ENCODE measurements around the gene SYT7. TPM values are rescaled to one million over a fixed set of nuclear protein-coding genes. Genes with fewer than 3 reads are reported as not detected.

Gene SYT7, protein sequence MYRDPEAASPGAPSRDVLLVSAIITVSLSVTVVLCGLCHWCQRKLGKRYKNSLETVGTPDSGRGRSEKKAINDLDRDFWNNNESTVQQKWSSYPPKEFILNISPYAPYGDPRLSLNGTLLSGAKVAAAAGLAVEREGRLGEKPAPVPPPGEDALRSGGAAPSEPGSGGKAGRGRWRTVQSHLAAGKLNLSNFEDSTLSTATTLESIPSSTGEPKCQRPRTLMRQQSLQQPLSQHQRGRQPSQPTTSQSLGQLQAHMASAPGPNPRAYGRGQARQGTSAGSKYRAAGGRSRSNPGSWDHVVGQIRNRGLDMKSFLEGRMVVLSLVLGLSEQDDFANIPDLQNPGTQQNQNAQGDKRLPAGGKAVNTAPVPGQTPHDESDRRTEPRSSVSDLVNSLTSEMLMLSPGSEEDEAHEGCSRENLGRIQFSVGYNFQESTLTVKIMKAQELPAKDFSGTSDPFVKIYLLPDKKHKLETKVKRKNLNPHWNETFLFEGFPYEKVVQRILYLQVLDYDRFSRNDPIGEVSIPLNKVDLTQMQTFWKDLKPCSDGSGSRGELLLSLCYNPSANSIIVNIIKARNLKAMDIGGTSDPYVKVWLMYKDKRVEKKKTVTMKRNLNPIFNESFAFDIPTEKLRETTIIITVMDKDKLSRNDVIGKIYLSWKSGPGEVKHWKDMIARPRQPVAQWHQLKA
- 3.4 and 4.3 TPM in 2 replicates for total RNA-seq

DNA sequence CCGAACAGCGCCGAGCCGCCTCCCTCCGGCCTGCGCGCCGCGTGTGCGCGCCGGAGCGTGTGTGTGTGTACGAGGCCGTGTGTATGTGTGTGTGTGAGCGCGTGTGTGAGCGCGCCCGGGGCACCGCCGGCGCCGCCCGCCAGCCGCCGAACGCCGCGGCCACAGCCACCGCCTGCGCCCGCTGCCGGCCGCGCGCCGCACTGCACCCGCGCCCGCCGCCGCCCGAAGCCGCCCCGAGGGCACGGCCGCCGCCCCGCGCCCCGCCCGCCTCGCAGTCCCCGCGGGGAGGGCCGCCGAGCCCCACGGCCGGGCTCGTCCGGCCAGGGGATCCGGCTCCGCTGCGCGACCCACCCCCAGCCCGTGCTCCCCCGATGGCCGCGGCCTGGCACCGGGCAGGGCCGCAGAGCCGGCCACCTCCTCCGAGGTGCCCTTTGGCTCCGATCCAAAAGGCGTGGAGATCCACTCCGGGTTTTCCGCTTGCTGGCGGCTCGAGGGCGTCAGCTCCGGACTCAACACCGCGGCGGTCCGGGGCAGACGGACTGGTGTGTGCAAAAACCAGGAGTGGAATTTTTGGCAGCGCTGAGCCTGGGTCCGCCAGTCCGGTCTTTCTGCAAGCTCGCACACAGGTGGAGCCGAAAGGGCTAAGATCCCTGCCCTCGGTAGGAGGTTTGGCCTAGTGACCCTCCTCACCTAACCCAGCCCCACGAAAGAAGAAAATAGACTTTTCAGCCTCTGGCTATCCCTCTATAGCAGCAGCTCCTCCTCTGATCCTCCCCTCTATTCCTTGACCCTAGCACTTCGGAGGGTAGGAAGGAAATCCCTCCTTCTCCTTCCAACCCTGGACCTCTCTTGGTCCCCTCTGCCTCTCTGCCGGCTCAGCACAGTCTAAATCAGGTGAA, at the start of gene SYT7:
TSS of gene SYT7 (minus strand) at position 47 of the 899 bp plus-strand sequence. CDS start 256 bp downstream, outside the sequence.

DNA sequence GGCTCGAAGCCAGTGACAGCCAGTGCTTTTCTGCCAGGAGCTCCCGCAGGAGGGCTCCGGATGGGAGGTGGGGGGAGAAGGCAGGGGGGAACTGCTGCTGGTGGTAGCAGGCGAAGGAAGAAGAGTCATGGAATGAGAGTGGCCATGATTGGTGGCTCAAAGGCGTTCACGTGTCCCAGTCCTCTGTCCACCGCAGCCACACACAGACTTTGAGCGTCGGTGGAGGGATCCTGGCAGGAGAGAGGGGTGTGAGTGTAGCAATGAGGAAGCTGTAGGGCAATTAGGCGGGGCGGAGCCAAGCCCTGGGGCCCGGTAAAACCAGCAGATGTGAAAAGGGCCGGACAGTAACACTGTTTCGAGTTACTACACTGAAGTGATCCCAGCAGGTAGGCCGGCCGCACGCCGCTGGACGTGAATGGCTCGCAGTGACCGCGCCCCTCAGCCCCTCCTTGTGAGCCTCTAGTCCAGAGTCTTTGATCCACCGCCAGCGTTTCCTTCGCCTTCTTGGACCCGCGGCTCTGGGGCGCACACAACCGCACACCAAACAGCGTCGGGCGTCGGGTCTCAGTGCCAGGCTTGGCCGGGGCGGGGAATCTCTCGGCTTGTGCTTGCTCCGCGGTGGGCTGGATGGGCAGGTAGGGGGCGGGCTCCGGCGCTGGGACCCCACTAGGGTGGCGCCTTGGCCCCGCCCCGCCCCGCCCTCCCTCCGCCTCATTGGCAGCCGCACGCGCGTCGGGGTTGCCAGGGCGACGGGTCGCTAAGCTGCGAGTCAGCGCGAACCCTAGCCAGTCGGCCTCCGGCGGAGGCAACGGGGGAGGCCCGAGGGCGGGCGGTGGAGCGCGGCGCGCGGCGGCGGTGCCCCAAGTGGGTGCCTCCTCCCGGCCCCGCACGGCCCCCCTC, 72.7 kb downstream of the SYT7 start, which contains the start of gene LRRC10B:
TSS of gene LRRC10B (plus strand) at position 788 of the 900 bp plus-strand sequence. CDS start 250 bp downstream, outside the sequence.

Small RNA genes lying within 50 kb of the gene (small RNA-seq; reads per million reads assigned to genes)
- not detected for gene MIR4488

Other genes with a start within 250 kb of the SYT7 start
- 231 and 232 TPM in 2 replicates for gene DDB1, start 248.0 kb downstream of the SYT7 start, total RNA-seq
- 21.8 and 27.8 TPM in 2 replicates for gene TKFC, start 247.8 kb downstream of the SYT7 start, total RNA-seq
- gene CYB561A3, start 219.2 kb downstream of the SYT7 start, total RNA-seq: 34.0 and 37.1 TPM in 2 replicates
- 22.3 and 31.6 TPM in 2 replicates for gene TMEM138, start 218.7 kb downstream of the SYT7 start, total RNA-seq
- gene TMEM216, start 188.5 kb downstream of the SYT7 start, total RNA-seq: 9.9 and 13.7 TPM in 2 replicates
- 34.3 and 35.8 TPM in 2 replicates for gene CPSF7, start 151.1 kb downstream of the SYT7 start, total RNA-seq
- 44.9 and 63.3 TPM in 2 replicates for gene SDHAF2, start 151.0 kb downstream of the SYT7 start, total RNA-seq
- under 0.01 TPM in 1 of 2 replicates, not detected in the other for gene LRRC10B, start 72.3 kb downstream of the SYT7 start, total RNA-seq
- gene DAGLA, start 99.3 kb upstream of the SYT7 start, total RNA-seq: 2.4 and 2.5 TPM in 2 replicates
- under 0.01 and 0.22 TPM in 2 replicates for gene MYRF, start 171.6 kb upstream of the SYT7 start, total RNA-seq
- 69.9 and 86.2 TPM in 2 replicates for gene TMEM258, start 211.5 kb upstream of the SYT7 start, total RNA-seq
- gene FEN1, start 211.8 kb upstream of the SYT7 start, total RNA-seq: 9.7 and 13.8 TPM in 2 replicates
- gene FADS1, start 235.9 kb upstream of the SYT7 start, total RNA-seq: 51.5 and 91.2 TPM in 2 replicates
- 53.8 and 70.4 TPM in 2 replicates for gene FADS2, start 247.2 kb upstream of the SYT7 start, total RNA-seq

Data from articular chondrocyte of knee joint (primary cell).